Stimulated activated CD4-positive, alpha-beta T cell treated with anti-CD3 and anti-CD28 coated beads, Interleukin-2, amount 100 ng/mL, for 4 hours (primary cell): ENCODE results near the gene ZNF248.
"Not testable (repeated sequence)": the region's sequence is repeated elsewhere in the genome, so short reads cannot be mapped to it uniquely, and the experiment has no call there.

ENCODE experiments used
- DNase-seq: peaks from one replicate; pipeline ENCODE4 v3.0.0-alpha.2; 2020; ENCODE audit warnings: low read depth

ZNF248 gene

DNA sequence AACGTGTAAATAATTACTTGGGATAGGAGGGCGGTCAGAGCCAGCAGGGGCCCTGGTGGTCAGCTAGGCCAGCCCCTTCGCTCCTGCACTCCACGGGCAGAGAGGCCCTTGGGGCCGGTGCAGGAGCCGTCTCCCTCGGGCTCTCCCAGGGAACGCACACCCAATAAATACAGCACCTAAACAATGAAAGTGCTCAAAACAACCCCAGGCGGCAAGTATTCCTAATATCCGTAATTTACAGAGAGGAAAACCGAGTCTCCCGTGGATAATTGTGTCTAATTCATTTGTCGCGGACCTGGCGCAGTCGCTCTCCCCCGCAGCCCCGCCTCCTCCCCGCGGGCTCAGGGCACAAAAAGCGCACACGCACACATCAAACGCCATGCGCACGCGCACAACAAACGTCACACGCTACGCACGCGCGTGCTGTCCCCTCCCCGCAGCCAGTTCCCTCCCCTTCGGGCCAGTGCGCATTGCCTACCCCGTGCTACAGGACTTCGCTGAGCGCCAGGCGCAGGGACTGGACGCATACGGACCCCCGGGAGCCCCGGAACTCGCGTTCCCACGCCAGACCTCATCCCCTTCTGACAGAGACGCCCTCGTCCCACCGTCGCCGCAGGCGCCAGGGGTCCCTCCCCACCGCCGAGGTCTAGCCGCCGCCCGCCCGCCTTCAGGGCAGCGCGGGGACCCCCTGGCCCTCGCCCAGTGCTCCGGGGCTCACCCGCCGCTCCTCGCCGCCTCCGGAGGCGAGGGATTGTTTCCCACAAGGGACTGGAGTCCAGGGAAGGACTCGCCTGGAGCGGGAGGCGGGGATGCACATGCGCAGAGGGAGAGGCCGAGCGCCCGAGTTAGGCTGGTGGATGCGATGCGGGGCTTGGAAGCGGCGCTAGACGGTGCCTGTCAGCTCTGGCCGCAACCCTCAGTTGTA lies at the start of gene ZNF248:
Gene ZNF248 (minus strand): TSS at position 324 of the 925 bp plus-strand sequence. CDS start 1,300 bp downstream, outside the sequence.
- peak; percentile 92 for DNase-seq

DNA sequence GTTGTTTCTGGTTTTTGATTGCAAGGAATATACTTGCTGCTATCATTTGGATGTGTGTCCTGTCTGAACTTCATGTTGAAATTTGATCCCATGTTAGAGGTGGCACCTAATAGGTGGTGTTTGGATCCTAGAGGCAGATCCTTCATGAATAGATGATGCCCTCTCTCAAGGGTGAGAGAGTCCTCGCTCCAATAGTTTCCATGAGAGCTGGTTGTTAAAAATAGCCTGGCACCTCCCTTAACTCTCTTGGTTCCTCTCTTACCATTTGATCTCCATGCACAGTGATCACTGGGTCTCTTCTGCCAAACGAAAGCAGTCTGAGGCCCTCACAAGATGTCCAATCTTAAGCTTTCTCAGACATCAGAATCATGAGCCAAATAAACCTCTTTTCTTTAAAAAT lies 49.0 kb upstream of the ZNF248 start:
- no peak for DNase-seq

DNA sequence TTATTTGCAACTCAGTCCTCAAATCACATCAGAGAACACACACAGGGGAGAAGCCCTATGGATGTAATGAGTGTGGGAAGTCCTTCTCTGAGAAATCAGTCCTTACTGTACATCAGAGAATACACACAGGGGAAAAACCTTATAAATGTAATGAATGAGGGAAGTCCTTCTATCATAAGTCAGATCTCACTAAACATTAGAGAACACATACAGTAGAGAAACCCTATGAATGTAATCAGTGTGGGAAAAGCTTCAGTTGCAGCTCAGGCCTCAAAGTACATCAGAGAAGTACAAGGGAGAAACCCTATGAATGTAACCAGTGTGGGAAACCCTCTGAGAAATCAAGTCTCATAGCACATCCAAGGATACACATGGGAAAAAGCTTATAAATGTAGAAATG lies 39.0 kb upstream of the ZNF248 start:
- no peak for DNase-seq

DNA sequence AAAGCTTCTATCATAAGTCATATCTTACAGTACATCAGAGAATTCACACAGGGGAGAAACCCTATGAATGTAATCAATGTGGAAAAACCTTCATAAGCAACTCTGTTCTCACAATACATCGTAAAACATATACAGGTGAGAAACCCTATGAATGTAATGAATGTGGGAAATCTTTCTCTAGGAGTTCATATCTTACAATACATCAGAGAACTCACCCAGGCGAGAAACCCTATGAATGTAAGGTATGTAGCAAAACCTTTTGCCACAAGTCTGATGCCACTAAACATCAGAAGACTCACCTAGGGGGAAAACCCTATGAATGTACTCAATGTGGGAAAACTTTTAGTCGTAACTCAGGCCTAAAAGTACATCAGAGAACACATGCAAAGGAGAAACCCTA lies 38.3 kb upstream of the ZNF248 start:
- no peak for DNase-seq

DNA sequence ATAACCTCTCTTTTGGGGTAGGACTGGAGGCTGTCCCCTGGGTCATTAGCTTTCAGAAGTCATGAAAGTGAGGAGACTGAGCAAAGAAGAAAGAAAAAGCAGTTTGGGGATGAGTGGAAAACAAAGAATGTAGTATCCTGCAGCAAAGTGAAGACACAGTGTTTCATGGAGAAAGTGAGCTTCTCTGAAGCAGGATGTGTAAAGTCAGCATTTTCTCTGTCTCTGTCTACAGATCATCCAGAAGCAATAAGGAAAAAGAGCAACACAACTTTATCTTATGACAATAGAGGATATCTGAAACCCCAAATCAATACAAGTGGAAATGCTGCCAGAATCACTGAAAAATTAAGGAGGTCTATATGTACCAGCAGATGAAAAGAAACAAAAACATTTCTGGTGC lies 28.4 kb upstream of the ZNF248 start:
- no peak for DNase-seq

DNA sequence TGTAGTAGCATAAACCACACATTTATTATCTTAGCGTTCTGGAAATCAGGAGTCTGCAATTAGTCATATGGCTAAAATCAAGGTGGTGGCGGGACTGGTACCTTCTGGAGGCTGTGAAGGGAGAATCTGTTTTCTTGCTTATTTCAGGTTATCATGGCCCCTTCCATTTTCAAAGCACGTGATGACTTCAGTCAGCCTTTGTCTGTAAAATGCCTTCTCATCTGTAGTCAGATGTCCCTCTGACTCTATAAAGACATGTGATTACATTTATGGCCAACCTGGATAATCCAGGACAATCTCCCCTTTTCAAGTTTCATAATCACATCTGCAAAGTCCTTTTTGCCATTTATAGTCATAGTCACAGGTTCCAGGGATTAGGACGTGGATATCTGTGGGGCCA lies 15.5 kb upstream of the ZNF248 start:
- no peak for DNase-seq

DNA sequence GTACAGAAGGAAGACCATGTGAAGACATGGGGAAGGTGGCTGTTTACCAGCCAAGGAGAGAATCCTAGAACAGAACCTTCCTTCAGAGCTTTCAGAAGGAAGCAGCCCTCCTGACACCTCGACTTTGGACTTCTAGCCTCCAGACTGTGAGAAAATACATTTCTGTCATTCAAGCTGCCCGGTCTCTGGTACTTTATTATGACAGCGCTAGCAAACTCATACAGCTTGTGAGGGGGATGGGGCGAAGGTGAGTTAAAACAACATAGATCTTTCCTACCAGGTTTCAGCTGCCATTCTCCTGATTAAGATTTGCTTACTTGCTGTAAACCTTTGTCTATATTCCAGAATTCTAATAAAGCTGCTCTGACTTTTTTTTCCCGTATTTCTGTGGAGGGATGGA lies 14.9 kb upstream of the ZNF248 start:
- no peak for DNase-seq

DNA sequence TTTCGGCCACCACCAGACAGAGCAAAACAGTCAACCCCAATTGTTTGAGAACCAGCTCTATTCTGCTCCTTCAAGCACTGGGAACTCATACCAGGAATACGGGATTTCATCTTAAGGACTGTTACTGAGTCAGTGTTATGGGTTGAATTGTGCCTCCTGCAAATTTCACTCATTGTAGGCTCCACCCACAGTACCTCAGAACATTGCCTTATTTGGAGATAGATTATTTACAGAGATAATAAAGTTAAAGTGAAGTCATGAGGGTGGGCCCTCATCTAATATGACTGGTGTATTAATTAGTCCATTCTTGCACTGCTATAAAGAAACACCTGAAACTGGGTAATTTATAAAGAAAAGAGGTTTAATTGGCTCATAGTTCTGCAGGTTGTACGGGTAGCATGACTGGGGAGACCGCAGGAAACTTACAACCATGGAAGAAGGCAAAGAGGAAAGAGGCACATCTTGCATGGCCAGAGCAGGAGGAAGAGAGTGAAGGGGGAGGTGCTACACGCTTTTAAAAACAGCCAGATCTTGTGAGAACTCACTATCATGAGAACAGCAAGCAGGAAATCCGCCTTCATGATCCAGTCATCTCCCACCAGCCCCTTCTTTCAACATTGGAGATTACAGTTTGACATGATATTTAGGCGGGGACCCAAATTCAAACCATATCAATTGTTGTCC lies 14.3 kb upstream of the ZNF248 start:
- DNase-seq, result no peak

DNA sequence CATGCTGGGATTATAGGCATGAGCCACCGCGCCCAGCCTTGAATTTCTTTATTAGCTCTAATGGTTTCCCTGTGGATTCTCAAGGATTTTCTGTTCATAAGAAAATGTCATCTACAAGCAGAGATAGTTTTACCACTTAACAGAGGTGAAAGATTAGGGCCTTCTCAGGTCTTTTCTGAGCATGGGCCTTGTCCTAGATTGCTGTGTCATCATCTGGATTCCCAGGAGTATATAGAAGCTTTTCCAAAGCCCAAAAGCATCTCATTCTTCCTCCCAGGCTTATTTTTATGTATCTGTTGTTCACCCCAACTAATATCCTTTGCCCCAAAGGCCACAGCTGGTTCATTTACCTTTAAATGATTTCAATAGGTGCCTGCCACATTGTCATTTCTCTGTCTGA lies 13.7 kb upstream of the ZNF248 start:
- no peak for DNase-seq

DNA sequence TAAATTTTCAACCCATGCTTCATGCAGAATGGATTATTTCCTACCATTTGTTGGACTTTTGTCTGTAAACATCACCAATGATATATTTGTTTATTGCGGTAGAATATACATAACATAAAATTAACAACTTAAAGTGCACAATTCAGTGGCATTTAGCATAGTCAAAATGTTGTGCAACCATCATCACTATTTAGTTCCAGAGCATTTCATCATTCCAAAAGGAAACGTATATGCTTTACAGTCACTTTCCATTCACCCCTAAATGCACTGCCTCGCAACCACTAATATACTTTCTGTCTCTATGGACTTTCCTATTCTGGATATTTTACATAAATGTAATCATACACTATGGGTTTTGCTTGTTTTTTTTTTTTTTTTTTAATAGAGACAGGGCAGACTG lies 11.4 kb upstream of the ZNF248 start:
- DNase-seq, result no peak

DNA sequence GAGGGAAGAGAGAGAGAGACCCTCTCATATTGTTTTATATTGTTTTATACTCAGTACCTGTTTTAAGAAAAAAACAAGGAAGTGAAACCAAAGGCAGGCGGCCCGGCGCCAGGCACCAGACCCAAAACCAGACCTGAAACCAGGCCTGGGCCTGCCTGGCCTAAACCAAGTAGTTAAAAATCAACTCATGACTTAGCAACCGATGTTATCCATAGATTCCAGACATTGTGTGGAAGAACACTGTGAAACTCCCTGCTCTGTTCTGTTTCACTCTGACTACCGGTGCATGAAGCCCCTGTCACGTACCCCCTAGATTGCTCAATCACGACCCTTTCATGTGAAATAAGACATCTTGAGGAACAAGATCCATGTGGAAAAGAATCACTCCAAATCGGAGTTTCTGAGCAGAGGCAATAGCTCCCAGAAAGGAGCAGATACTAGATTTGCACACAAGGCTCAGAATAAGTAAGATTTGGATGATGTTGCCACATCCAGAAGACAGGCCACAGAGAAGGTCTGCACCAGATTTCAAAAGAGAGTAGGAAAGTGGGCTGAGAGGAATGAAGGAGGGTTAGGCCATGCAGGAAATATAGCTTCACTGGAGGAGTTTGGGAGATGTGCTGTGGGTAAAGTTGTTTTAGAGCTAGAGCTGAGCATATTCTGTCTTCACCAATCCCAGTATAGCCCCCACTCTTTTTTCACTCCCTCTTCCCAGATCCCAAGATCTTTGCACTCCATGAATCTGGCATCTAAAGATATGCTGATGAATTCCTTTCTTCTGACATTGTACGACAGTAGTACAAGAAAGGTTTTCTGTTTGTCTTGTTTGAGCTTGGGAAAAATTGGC lies 8.8 kb upstream of the ZNF248 start:
- DNase-seq, result no peak

DNA sequence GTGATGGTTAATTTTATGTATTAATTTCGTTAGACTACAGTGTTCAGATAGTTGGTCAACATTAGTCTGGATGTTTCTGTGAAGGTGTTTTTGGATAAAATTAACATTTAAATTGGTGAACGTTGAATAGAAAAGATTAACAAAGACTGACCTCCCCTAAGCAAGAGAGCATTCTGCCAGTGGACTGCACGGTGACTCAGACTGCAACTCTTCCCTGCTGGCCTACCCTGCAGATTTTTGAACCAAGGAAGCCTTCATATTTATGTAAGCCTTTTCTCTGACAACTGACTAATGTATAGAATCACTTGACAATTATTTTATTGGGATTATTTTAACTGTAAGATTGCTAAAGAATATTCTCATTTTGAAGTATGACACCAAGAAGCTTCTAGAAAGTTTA lies 7.9 kb upstream of the ZNF248 start:
- no peak for DNase-seq

DNA sequence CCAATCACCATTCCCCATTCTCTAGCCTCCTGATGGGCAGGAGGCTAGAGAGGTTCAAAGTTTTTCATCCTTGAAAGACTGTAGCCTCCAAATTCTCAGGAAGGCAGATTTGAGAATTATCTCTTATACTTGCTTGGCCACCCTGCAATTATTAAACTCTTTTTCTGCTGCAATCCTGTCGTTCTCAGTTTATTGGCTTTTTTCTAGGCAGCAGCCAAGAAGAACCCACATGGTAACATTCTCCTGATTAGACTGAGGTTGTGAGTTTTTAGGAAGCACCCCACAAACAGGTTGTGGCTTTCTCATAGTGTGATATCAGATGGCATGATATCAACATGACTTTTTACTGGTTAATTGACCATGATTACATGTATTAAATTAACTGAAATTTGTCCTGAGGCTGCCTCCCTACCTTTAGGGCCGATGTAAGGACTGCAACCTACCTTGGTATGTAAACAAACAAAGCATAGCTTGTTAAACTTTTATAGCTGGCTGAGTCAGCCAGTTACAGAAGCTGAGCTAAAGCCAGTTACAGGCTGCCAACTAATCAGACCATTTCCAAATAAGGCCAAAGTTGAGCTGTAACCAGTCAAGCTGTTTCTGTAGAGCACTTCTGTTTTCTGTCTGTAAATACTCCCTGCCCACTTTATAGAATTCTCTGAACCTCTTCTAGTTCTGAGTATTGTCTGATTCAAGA lies 3.2 kb upstream of the ZNF248 start:
- DNase-seq, result no peak

DNA sequence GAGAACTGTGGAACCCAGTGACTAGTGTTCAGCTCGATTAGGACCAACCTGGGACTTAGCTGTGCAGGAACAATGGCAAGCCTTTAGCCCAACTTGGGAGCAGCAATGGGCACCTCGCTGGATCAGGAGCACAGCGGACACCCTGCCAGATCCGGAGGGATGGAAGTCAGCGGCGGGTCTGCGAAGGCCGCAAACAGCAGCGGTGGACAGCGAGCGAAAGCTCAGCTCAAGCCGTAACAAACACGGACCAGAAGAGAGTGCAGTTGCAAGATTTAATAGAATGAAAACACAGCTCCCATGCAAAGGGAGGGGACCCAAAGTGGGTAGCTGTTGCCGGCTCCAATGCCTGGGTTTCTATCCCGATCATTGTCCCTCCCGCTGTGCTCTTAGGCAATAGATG lies 1.9 kb upstream of the ZNF248 start:
- DNase-seq, result not testable (repeated sequence)

DNA sequence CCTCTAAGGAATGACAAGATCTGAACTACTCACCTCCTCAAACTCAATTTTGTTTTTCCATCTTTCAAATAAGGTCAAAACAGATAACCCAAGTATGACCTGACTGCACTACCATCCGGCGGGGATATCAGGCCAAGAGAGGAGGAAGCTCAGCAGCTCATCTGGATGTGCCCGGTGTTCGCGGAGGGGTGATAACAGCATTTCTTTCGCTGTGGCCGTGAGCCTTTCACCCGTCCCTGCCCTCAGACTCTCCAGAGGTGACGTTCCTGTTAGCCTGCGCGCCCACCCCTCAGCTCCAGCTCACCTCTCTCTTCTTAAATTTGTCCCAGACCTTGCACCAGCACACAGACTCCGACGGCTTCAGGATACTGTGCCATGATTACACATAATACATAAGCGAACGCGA lies 526 bp downstream of the ZNF248 start:
- no peak for DNase-seq

DNA sequence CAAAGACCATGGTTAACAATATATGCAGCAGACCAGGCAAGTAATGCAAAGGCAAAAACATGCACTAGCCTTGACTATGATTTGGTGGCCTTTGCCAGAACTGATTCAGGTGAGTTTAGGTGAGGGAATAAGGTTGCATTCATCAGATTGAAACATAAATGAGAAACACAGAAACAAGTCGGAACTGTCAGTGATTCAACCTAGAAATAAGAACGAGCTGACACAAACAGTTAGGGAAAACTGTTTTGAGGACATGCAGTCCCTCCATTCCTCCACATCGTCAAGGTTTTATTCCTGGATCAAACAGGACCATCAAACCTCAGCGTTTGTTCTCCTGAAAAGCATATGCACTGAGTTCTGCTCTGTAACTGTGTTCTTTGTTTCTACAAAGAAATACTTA lies 1.8 kb downstream of the ZNF248 start:
- DNase-seq, result no peak

DNA sequence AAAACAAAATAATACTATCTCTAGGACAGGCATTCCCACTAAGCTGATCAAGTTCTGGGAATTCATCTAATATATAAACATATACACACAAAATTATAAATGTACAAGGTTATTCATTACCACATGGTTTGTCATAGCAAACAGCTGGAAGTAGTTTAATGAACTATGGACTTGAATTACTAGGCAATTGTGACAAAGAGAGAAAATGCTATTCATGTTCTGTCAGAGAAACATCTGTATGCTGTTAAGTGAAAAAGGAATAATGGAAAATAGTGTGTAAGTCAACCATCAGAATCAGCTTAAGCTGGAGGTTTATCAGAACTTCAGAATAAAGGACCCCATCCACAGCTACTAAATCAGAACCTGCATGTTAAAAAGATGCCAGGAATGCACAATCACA lies 2.8 kb downstream of the ZNF248 start:
- no peak for DNase-seq

DNA sequence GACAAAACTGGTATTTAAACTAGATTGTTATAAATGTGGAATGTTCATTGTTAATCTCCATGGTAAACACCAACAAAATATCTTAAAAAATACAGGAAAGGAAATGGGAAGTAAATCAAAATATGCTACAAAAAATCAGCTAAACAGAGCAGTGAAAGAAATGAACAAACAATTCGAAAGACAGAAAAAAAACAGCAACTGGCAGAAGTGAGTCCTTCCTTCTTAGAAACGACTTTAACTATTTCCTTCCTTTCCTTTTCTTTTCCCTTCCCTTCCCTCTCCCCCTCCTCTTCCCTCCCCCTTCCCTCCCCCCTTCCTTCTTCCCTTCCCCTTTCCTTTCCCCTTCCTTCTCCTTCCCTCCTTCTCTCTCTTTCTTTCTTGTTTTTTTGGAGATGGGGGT lies 12.8 kb downstream of the ZNF248 start:
- no peak for DNase-seq

DNA sequence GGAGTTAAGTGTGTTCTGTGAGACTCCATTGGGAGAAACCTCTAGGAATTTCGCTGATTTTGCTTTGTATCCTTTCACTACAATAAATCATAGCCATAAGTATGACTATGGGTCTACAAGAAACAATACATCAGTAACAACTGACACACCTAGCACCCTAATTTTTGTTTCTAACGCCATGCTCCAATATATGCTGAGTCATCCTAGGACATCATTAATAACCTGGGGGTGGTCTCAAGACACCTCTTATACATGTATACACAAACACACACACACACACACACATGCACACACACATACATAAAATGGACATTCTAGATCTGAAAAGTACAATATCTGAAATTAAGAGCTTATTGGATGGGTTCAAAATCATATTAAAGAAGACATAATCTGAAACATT lies 18.2 kb downstream of the ZNF248 start:
- no peak for DNase-seq

DNA sequence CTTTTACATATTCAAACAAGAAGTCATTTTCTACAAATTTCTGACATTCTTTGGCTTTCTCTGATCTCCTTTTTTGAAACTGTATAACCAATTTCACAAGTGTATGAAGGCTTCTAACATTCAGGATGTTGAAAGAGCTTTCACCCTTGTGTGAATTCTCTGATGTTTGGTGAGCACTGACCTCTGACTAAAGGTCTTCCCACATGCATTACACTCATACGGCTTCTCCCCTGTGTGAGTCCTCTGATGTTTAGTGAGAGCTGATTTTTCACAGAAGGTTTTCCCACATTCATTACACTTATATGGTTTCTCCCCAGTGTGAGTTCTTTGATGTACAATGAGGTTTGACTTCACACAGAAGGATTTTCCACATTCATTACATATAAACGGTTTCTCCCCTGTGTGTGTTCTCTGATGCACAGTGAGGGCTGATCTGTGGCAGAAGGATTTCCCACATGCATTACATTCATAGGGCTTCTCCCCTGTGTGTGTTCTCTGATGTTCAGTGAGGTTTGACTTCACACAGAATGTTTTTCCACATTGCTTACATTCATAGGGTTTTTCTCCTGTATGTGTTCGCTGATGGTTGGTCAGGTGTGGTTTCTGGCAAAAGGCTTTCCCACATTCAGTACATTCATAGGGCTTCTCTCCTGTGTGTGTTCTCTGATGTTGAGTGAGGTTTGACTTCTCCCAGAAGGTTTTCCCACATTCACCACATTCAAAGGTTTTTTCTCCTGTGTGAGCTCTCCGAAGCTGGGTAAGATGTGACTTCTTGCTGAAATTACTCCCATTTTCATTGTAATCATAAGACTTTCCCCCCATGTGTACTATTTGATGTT lies 25.7 kb downstream of the ZNF248 start:
- no peak for DNase-seq

DNA sequence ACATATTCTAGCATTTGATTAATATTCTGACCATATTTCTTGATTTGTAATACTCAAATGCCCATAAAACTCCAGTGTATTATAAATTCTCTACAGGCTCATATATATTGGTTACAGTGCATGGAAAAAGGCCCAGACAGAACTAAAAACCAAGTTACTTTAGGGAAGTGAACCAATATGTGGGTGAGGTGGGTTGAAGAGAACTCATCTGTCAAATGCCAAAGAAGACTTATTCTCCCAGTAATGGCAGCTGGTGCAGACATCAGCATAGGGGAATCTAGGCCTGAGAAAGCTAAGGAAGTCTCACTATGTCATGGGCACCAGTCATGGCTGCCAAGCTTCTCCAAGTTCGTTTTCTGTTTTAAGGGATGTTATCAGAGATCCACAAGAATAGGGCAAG lies 30.6 kb downstream of the ZNF248 start:
- DNase-seq, result no peak
